ENCODE measurements around the gene MYO5C.
"Not testable (repeated sequence)": the region's sequence is repeated elsewhere in the genome, so short reads cannot be mapped to it uniquely, and the experiment has no call there.

Gene MYO5C

GRCh38 chr15:52243697-52244555 lies 51.7 kb downstream of the MYO5C start:
- H3K36me3 ChIP-seq (ENCODE audit: control insufficient read depth, insufficient read depth, low read length) = no peaks in the 10 kb centered on the region
- no peak overlapping the region for H3K4me3 ChIP-seq (ENCODE audit: extremely low read depth, insufficient read depth, low read length, poor library complexity, severe bottlenecking)
- no peak overlapping the region for H3K27ac ChIP-seq (ENCODE audit: low read depth, low read length, severe bottlenecking)
- H3K9me3 ChIP-seq (ENCODE audit: control insufficient read depth, low read length) = no peaks in the 10 kb centered on the region
- 86 to 88% methylated on average over 15 to 19 of the region's 20 CpGs for WGBS, 2 experiments (ENCODE audit: insufficient coverage in 2 of 2)
- H3K4me1 ChIP-seq (ENCODE audit: control insufficient read depth, insufficient read depth, low read length, poor library complexity, severe bottlenecking) = no peaks in the 10 kb centered on the region

- 93 to 95% methylated on average over 5 to 7 of the region's 7 CpGs for WGBS, 2 experiments (ENCODE audit: insufficient coverage in 2 of 2)
- Histone ChIP-seq H3K4me3 (ENCODE audit: extremely low read depth, insufficient read depth, low read length, poor library complexity, severe bottlenecking) (no peak overlapping the region), H3K27ac (ENCODE audit: low read depth, low read length, severe bottlenecking) (no peak overlapping the region), H3K36me3 (ENCODE audit: control insufficient read depth, insufficient read depth, low read length) (no peaks in the 10 kb centered on the region), H3K4me1 (ENCODE audit: control insufficient read depth, insufficient read depth, low read length, poor library complexity, severe bottlenecking) (no peaks in the 10 kb centered on the region), H3K9me3 (ENCODE audit: control insufficient read depth, low read length) (no peaks in the 10 kb centered on the region)
Observed at GRCh38 chr15:52243286-52243685, 52.3 kb downstream of the MYO5C start.

- Histone ChIP-seq H3K27ac (ENCODE audit: low read depth, low read length, severe bottlenecking) (no peak overlapping the region), H3K9me3 (ENCODE audit: control insufficient read depth, low read length) (no peaks in the 10 kb centered on the region), H3K4me3 (ENCODE audit: extremely low read depth, insufficient read depth, low read length, poor library complexity, severe bottlenecking) (no peak overlapping the region), H3K36me3 (ENCODE audit: control insufficient read depth, insufficient read depth, low read length) (no peaks in the 10 kb centered on the region), H3K4me1 (ENCODE audit: control insufficient read depth, insufficient read depth, low read length, poor library complexity, severe bottlenecking) (no peaks in the 10 kb centered on the region)
- 92 to 95% methylated on average over 2 to 3 of the region's 4 CpGs for WGBS, 2 experiments (ENCODE audit: insufficient coverage in 2 of 2)
Observed at GRCh38 chr15:52241489-52241888, 54.1 kb downstream of the MYO5C start.

- Histone ChIP-seq H3K36me3 (ENCODE audit: control insufficient read depth, insufficient read depth, low read length) (no peaks in the 10 kb centered on the region), H3K4me3 (ENCODE audit: extremely low read depth, insufficient read depth, low read length, poor library complexity, severe bottlenecking) (no peak overlapping the region), H3K9me3 (ENCODE audit: control insufficient read depth, low read length) (no peaks in the 10 kb centered on the region), H3K4me1 (ENCODE audit: control insufficient read depth, insufficient read depth, low read length, poor library complexity, severe bottlenecking) (peaks cover 5% of the 10 kb centered on the region), H3K27ac (ENCODE audit: low read depth, low read length, severe bottlenecking) (no peak overlapping the region)
- whole genome bisulfite sequencing, 2 experiments (ENCODE audit: insufficient coverage in 2 of 2) = 79 to 100% methylated on average over 2 to 3 of the region's 3 CpGs
Observed at GRCh38 chr15:52240166-52240565, 55.4 kb downstream of the MYO5C start.

GRCh38 chr15:52238989-52239525 lies 56.5 kb downstream of the MYO5C start:
- not testable (repeated sequence) for H3K4me3 ChIP-seq (ENCODE audit: extremely low read depth, insufficient read depth, low read length, poor library complexity, severe bottlenecking); H3K9me3 ChIP-seq (ENCODE audit: control insufficient read depth, low read length)
- 88 to 92% methylated on average over 12 of the region's 13 CpGs for WGBS, 2 experiments (ENCODE audit: insufficient coverage in 2 of 2)

GRCh38 chr15:52238149-52238548 lies 57.5 kb downstream of the MYO5C start:
- no peaks in the 10 kb centered on the region for H3K36me3 ChIP-seq (ENCODE audit: control insufficient read depth, insufficient read depth, low read length)
- H3K9me3 ChIP-seq (ENCODE audit: control insufficient read depth, low read length) = no peaks in the 10 kb centered on the region
- 92 to 100% methylated on average over 2 to 3 of the region's 3 CpGs for WGBS, 2 experiments (ENCODE audit: insufficient coverage in 2 of 2)
- H3K4me3 ChIP-seq (ENCODE audit: extremely low read depth, insufficient read depth, low read length, poor library complexity, severe bottlenecking) = no peak overlapping the region
- H3K4me1 ChIP-seq (ENCODE audit: control insufficient read depth, insufficient read depth, low read length, poor library complexity, severe bottlenecking) = peaks cover 17% of the 10 kb centered on the region
- no peak overlapping the region for H3K27ac ChIP-seq (ENCODE audit: low read depth, low read length, severe bottlenecking)

More at GRCh38 chr15:52238989-52239525, 56.5 kb downstream of the MYO5C start:
- H3K4me1 ChIP-seq (ENCODE audit: control insufficient read depth, insufficient read depth, low read length, poor library complexity, severe bottlenecking) = peaks cover 11% of the 10 kb centered on the region
- H3K27ac ChIP-seq (ENCODE audit: low read depth, low read length, severe bottlenecking); H3K36me3 ChIP-seq (ENCODE audit: control insufficient read depth, insufficient read depth, low read length): not testable (repeated sequence)

GRCh38 chr15:52236013-52236412 lies 59.6 kb downstream of the MYO5C start:
- H3K9me3 ChIP-seq (ENCODE audit: control insufficient read depth, low read length) = no peaks in the 10 kb centered on the region
- 88 to 95% methylated on average over 6 to 8 of the region's 8 CpGs for WGBS, 2 experiments (ENCODE audit: insufficient coverage in 2 of 2)
- H3K27ac ChIP-seq (ENCODE audit: low read depth, low read length, severe bottlenecking) = no peak overlapping the region
- H3K4me1 ChIP-seq (ENCODE audit: control insufficient read depth, insufficient read depth, low read length, poor library complexity, severe bottlenecking) = peaks cover 27% of the 10 kb centered on the region
- H3K4me3 ChIP-seq (ENCODE audit: extremely low read depth, insufficient read depth, low read length, poor library complexity, severe bottlenecking) = no peak overlapping the region
- H3K36me3 ChIP-seq (ENCODE audit: control insufficient read depth, insufficient read depth, low read length) = no peaks in the 10 kb centered on the region

GRCh38 chr15:52234596-52235541 lies 60.7 kb downstream of the MYO5C start:
- no peaks in the 10 kb centered on the region for H3K9me3 ChIP-seq (ENCODE audit: control insufficient read depth, low read length)
- H3K4me1 ChIP-seq (ENCODE audit: control insufficient read depth, insufficient read depth, low read length, poor library complexity, severe bottlenecking) = peaks cover 27% of the 10 kb centered on the region
- H3K4me3 ChIP-seq (ENCODE audit: extremely low read depth, insufficient read depth, low read length, poor library complexity, severe bottlenecking) = no peak overlapping the region
- H3K36me3 ChIP-seq (ENCODE audit: control insufficient read depth, insufficient read depth, low read length) = no peaks in the 10 kb centered on the region
- H3K27ac ChIP-seq (ENCODE audit: low read depth, low read length, severe bottlenecking) = no peak overlapping the region
- 74 to 87% methylated on average over 11 to 15 of the region's 17 CpGs for WGBS, 2 experiments (ENCODE audit: insufficient coverage in 2 of 2)

- Histone ChIP-seq H3K4me3 (ENCODE audit: extremely low read depth, insufficient read depth, low read length, poor library complexity, severe bottlenecking) (no peak overlapping the region), H3K27ac (ENCODE audit: low read depth, low read length, severe bottlenecking) (peak overlapping the region; percentile 55), H3K9me3 (ENCODE audit: control insufficient read depth, low read length) (no peaks in the 10 kb centered on the region), H3K4me1 (ENCODE audit: control insufficient read depth, insufficient read depth, low read length, poor library complexity, severe bottlenecking) (peaks cover 27% of the 10 kb centered on the region), H3K36me3 (ENCODE audit: control insufficient read depth, insufficient read depth, low read length) (no peaks in the 10 kb centered on the region)
- WGBS, 2 experiments (ENCODE audit: insufficient coverage in 2 of 2) = 96 to 100% methylated on average over 2 to 4 of the region's 4 CpGs
Observed at GRCh38 chr15:52233405-52233804, 62.2 kb downstream of the MYO5C start.

- Histone ChIP-seq H3K36me3 (ENCODE audit: control insufficient read depth, insufficient read depth, low read length) (no peaks in the 10 kb centered on the region), H3K9me3 (ENCODE audit: control insufficient read depth, low read length) (no peaks in the 10 kb centered on the region), H3K4me1 (ENCODE audit: control insufficient read depth, insufficient read depth, low read length, poor library complexity, severe bottlenecking) (peaks cover 27% of the 10 kb centered on the region), H3K4me3 (ENCODE audit: extremely low read depth, insufficient read depth, low read length, poor library complexity, severe bottlenecking) (no peak overlapping the region), H3K27ac (ENCODE audit: low read depth, low read length, severe bottlenecking) (no peak overlapping the region)
- no CpG with 5 or more reads among the region's 1 CpG for WGBS, 2 experiments (ENCODE audit: insufficient coverage in 2 of 2)
Observed at GRCh38 chr15:52232327-52232726, 63.3 kb downstream of the MYO5C start.

All from mesodermal cell (in vitro differentiated cells).